ENCODE data around the gene OR7G2.

Gene OR7G2

DNA sequence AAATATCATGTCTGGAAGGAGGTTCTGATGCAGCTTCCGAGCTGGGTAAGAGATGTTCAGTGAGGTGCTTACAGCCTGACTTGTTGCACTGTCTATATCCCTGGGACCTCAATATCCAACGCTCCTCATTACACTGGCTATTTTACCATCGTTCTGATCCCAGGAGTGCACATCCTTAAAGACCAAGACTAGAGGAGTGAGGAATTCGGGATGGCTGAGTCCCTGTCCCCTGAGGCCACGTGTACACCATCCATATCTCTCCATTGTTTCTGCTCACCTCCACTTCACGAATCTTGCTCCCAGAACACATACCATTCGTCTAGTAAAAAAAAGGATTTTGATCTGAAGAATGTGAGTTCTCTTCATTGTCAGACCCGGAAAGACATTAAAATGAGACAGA is at the start of gene OR7G2:
OR7G2 (minus strand) TSS at position 101 of the 400 bp plus-strand sequence. CDS start 4,232 bp downstream, outside the sequence.
- no peak for FAIRE-seq

GRCh38 chr19:9156304-9156703 is 49.0 kb upstream of the OR7G2 start:
- no peak for FAIRE-seq

DNA sequence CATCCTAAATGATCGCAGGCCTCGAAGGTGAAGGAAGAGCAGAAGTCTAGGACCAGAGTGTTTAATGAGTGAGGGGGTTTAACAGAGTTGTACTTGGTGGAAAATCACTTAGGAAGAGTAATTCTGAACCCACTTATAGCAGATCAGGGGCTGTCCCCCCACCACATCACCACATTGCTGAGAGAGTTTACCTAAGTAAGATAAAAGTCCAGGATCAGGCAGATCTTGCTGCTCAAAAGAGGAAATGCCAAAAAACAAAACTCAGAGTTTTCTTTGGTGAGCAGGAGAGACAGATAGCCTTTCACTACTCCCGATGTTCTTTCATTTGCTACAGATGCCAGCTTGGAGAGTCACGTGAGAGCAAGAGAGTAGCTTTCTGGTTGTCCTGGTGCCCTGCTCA is 48.3 kb upstream of the OR7G2 start:
- no peak for FAIRE-seq

- FAIRE-seq, result no peak
Observed at GRCh38 chr19:9151367-9151766, 44.1 kb upstream of the OR7G2 start.

DNA sequence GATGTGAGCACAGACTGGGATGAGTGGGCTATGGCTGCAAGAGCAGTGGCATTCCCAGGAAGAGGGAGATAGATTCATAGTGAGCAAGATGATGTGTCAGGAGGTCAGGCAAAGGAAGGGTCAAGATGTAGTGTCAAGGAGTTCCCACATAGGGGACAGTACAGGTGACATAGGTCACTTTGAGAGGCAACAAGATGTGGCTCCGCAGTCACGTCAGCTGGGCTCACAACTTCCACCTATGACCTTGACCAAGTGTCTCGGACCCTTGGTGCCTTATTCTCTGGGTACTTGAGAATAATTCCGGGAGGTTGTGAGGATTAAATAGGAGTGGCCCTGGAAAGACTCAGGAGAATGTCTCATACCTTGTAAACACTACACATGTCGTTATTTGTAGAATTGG is 43.4 kb upstream of the OR7G2 start:
- FAIRE-seq, result no peak

DNA sequence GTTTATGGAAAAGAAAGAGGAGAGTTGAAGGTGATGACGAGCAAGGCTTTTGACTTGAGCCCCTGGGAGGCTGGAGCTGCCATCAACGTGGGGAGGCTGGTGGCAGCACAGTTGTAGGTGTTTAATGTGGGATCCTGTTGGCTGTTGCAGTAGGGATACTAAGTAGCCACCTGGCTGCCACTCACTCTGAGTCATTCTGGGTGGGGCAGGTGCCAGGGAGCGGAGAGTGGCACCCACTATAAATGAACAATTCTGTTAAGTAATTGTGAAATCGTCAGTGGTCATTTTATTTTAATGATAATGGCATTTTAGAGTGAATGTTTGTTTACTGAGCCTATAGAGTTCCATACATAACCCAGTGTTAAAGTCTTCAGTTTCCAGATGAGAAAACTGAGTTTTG is 42.7 kb upstream of the OR7G2 start:
- FAIRE-seq, result no peak

- no peak for FAIRE-seq
Observed at GRCh38 chr19:9148697-9149096, 41.4 kb upstream of the OR7G2 start.

GRCh38 chr19:9146882-9147281 is 39.6 kb upstream of the OR7G2 start:
- FAIRE-seq, result no peak

GRCh38 chr19:9144920-9145319 is 37.6 kb upstream of the OR7G2 start:
- no peak for FAIRE-seq

- FAIRE-seq, result peak; percentile 21
Observed at GRCh38 chr19:9140159-9140874, 33.0 kb upstream of the OR7G2 start, which contains the start of gene ZNF317. Gene ZNF317 (plus strand): TSS chr19:9140397. CDS start chr19:9156017, 15,620 bp downstream.

- FAIRE-seq, result no peak
Observed at GRCh38 chr19:9139609-9140158, 32.4 kb upstream of the OR7G2 start.

DNA sequence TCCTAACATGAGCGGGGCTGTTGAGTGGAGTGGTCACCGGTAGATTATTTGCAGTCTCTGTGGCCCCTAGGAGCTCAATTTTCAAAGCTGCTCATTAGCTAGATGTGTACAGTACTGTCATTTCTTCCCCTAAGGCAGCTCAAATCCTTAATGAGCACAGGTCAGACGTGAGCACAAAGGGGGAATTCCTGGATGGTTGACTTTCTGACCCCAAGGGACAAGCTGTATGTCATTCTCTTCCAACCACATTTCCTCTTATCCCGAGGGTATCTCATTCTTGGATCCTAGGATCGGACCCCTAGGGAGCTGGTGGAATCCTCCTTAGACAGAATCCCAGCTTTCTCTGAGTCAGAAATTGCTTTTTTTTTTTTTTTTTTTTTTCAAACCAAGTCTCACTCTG is 25.1 kb upstream of the OR7G2 start:
- FAIRE-seq, result no peak

- FAIRE-seq, result no peak
Observed at GRCh38 chr19:9130965-9131364, 23.7 kb upstream of the OR7G2 start.

DNA sequence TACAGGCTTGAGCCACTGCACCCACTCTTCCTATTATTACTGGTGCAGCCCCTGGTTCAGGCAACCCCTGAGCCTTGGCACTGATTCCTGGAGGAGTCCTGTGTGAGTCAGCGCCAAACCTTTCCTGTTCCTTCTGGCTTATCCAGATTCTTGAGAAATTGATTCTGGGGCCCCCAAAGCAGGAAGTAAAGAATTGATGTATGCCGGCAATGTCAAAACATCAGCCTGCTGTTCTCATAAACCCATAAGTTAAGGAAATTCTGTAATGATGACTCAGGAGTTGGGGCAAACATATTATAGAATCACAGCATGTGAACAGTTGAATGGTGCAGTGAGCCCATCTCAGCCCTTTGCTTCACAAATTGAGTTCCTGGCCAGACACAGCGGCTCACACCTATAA is 20.9 kb upstream of the OR7G2 start:
- FAIRE-seq, result no peak

DNA sequence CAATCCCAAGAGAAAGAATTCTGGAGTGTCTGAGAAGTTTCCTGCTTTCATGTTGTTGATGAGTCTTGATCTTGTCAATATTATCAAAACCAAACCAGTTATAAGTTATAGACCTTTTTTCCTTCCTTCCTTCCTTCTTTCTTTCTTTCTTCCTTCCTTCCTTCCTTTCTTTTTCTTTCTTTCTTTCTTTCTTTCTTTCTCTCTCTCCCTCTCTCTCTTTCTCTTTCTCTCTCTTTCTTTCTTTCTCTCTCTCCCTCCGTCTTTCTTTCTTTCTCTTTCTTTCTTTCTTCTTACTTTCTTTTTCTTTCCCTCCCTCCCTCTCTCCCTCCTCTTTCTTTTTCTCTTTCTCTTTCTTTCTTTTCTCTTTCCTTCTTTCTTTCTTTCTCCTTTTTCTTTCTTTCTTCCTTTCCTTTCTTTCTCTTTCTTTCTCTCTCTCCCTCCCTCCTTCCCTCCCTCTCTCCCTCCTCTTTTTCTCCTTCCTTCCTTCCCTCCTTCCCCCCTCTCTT is 19.7 kb upstream of the OR7G2 start, which contains the start of gene OR7G3:
OR7G3 (minus strand) TSS at position 51 of the 506 bp plus-strand sequence; CDS start at position 51, 0 bp downstream.
- FAIRE-seq, result no peak

GRCh38 chr19:9116547-9116946 is 9.3 kb upstream of the OR7G2 start:
- FAIRE-seq, result no peak

DNA sequence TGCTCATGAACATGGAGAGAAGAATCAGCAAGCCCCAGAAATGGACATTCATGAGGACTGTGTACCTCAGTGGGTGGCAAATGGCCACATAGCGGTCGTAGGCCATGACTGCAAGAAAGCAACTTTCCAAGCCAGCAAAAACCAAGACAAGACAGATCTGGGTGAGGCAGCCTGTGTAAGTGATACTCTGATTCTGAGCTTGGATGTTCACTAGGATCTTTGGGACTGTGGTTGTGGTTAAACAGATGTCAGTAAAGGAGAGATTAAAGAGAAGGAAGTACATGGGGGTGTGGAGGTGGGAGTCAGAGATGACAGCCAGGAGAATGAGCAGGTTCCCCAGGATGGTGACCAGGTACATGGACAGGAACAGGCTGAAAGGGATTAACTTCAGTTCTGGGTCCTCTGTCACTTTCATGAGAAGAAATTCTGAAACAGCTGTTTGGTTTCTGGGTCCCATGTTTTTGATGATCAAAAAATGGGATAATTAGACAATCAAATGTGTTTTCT is 8.1 kb upstream of the OR7G2 start, which contains the start of gene OR7G1:
OR7G1 (minus strand) TSS at position 457 of the 507 bp plus-strand sequence; CDS start at position 457, 0 bp downstream.
- FAIRE-seq, result no peak

DNA sequence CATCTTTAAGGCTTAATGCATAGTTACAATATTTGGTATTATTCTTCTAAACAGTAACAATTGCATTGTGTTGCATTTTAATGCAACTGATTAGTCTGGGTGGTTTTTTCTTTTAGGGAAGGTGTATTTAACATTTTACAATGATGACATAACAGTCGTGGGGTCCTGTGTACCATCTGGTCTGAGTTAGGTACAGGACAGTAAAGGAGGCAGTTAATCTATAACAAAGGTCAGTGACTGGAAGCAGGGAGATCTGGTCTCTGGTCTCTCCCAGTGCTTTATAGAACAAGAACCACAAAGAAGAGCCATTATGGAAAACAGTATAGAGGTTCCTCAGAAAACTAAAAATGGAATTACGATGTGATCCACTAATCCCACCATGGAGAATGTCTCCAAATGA is 2.7 kb upstream of the OR7G2 start:
- no peak for FAIRE-seq

DNA sequence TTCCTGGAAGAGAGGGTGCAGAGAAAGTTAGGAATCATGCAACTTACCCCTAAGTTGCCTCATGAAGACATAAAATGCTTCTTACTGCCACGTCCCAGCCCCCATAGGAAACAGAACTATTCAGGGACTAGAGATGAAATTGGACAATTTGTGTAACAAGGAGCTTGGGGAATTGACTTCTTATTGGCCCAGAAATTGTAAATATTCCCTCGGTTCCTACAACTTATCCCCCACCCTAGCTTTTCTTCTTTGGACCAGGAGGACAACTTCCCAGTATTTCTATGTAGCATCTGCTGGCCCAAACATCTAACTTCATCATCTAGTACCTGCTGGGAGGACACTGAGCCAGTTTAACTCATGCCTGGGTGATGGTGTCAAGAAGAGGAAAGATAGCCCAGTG is 20.5 kb downstream of the OR7G2 start, which contains the start of gene OR1M1:
OR1M1 (plus strand) TSS at position 301 of the 400 bp plus-strand sequence. CDS start 6,184 bp downstream, outside the sequence.
- no peak for FAIRE-seq

DNA sequence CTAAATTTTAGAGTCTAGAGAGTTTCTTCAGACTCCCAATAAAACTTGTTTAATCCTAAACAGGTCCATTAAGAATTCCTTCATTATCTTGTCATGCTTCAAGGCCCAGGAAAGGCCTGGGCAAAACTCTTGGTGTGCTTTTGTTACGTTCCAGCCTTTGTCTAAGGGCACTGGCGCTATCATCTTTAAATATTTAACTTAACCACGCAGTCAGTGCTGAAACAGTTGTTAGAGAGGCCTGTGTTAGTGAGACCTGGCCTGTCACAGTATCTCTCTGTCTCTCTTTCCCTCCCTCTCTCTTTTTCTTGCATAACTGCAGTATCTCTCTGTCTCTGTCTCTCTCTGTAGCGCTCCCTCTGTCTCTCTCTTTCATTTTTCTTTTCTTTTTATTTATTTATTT is 28.6 kb downstream of the OR7G2 start:
- FAIRE-seq, result no peak

DNA sequence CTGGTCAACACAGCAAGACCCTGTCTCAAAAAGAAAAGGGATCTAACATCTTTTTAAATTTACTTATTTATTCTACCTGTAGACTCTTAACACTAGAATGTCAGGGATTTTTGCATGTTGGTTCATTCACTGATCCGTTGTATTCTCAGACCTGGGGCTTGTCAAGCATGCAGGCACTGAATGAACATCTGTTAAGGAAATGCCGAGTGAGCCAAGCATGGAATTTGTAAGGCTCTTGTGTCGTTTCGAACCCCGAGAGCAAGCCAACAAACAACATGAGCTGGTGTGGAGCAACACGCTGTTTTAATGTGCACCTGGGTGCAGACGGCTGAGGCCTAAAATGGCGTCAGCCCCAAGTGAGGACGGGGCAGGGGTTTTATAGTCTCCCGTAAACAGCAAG is 30.4 kb downstream of the OR7G2 start:
- no peak for FAIRE-seq

DNA sequence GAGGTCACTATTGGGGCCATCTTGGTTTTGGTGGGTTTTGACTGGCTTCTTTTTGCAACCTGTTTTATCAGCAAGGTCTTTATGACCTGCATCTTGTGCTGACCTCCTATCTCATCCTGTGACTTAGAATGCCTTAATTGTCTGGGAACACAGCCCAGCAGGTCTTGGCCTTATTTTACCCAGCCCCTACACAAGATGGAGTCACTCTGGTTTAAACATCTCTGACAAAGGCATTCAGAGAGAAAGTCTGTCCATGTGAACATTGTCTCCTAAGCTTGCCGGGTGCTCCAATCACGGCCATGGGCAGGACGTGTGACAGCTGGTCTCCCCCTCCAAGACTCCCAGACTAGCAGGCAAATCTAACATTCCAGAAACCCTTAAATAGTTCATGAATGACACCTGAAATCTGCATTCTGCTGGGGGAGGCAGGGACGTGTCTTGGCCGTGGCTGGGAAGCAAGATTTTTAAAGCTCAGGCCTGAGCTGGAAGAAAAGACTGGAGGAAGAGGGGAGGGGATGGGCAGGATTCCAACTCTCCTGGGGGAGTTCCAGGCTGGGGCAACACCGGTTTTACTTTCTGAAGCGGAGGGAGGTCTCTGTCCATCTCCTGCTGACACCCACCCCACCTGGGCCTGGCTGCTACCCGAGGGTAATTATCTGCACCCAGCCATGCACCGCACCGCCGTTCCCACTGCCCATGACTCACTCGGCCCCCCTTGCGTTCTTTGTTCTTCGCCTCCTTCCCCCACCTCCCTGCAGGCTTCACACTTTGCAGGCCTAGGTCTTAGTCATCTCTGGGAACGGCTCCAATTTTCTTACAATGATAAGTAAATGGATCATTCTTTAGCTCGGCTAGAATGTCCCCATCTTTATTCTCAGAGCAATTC is 32.0 kb downstream of the OR7G2 start:
- no peak for FAIRE-seq

DNA sequence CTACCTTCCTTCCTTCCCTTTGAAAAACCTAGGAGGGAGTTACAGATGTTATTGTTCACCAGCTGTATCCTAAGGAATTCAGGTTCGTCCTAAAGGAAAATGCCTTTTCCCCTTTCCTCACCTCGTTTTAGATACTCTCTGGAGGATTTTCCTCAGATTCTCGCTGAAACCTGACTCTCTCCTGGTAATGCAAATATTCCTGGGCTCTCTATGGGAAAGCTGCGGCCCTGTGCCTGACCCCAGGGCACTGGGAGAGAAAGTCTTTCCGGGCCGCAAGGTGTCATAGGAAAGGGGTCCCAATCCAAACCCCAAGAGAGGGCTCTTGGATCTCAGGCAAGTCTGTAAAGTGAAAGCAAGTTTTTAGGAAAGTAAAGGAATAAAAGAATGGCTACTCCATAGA is 33.5 kb downstream of the OR7G2 start:
- FAIRE-seq, result no peak
